Left colon (tissue), 2 donors: ENCODE measurements around the gene OR56A1. TPM values are rescaled to one million over a fixed set of nuclear protein-coding genes. Genes with fewer than 3 reads are reported as not detected.
A peak's percentile ranks its signal among the peaks of the same experiment; 100 is the strongest.

Experiments used
- ATAC-seq: fragments of 200-7000 bp; cut with Tn5 transposase; one replicate; pipeline ENCODE4 v1.9.1; 2020; ENCODE audit warnings: mild to moderate bottlenecking, moderate library complexity
- DNase-seq, 2 donors: peaks; one replicate each; pipeline ENCODE4 v3.0.0-alpha.2; 2020
- intact Hi-C, 2 donors: fragments of 100-400 bp; cut with DNase I in 1 of 2; cut with micrococcal nuclease in 1 of 2; formaldehyde crosslinking; loops; one replicate each; pipeline versions ENCODE4 v1.11.2 to v1.14.0; 2022; cut with DNase I, micrococcal nuclease
- total RNA-seq, 2 donors: library from RNA; stranded (reverse); fragmentation: NEBNext Ultra II Directional; extraction: Animal tissue kit (Norgen Biotek cat#: 25700); gene quantifications; one replicate each; pipeline ENCODE4 v1.2.1, GENCODE V29; 2021
- donor health status: DM: no; HTN: no; CAD: no.
- donor health status: DM: yes; HTN: yes; CAD: no.

OR56A1 gene
- total RNA-seq, 2 donors from 2014 or later = 0.03 TPM; not detected in 1

- no peak for DNase-seq
- intact Hi-C loops = no loop called here
Observed at GRCh38 chr11:5994791-5995190, 35.8 kb downstream of the OR56A1 start.

GRCh38 chr11:5992604-5993251 lies 37.8 kb downstream of the OR56A1 start:
- intact Hi-C loops = no loop called here
- ATAC-seq (peak; percentile 42), DNase-seq (no peak)

More at GRCh38 chr11:5994791-5995190, 35.8 kb downstream of the OR56A1 start:
- no peak for ATAC-seq

- intact Hi-C loops = no loop called here
- no peak for ATAC-seq
- no peak for DNase-seq
Observed at GRCh38 chr11:5992150-5992549, 38.4 kb downstream of the OR56A1 start.

- no peak for DNase-seq
- no peak for ATAC-seq
- intact Hi-C loops = no loop called here
Observed at GRCh38 chr11:5989203-5989602, 41.4 kb downstream of the OR56A1 start.

GRCh38 chr11:5986885-5987284 lies 43.7 kb downstream of the OR56A1 start, which contains the start of gene OR52L1:
Gene OR52L1, minus strand, starts transcription at chr11:5986985. Its CDS starts 55 bp downstream, at chr11:5986930.
- intact Hi-C loops = no loop called here
- ATAC-seq (no peak), DNase-seq (no peak)

- intact Hi-C loops = no loop called here
- DNase-seq = no peak
- no peak for ATAC-seq
Observed at GRCh38 chr11:5983443-5983842, 47.1 kb downstream of the OR56A1 start.

GRCh38 chr11:5973530-5973929 lies 57.0 kb downstream of the OR56A1 start:
- intact Hi-C loops = no loop called here
- ATAC-seq = no peak
- DNase-seq = no peak

Other genes with a start within 250 kb of the OR56A1 start
- gene OR52N5, start 247.4 kb downstream of the OR56A1 start, total RNA-seq = not detected
- not detected for gene OR52N1, start 239.5 kb downstream of the OR56A1 start, total RNA-seq
- gene OR52N2, start 221.8 kb downstream of the OR56A1 start, total RNA-seq = not detected
- gene OR52E6, start 188.9 kb downstream of the OR56A1 start, total RNA-seq = not detected
- not detected for gene OR52E8, start 173.1 kb downstream of the OR56A1 start, total RNA-seq
- gene OR52E4, start 150.1 kb downstream of the OR56A1 start, total RNA-seq = not detected
- not detected for gene OR52E5, start 137.6 kb downstream of the OR56A1 start, total RNA-seq
- gene OR56A3, start 88.5 kb downstream of the OR56A1 start, total RNA-seq = not detected
- not detected for gene OR56A5, start 62.3 kb downstream of the OR56A1 start, total RNA-seq
- not detected for gene OR52L1, start 43.8 kb downstream of the OR56A1 start, total RNA-seq
- under 1 TPM in 1 of 2 donors, not detected in 1; 0.12 TPM for gene OR56A4, start 23.8 kb downstream of the OR56A1 start, total RNA-seq
- gene OR56B4, start 76.9 kb upstream of the OR56A1 start, total RNA-seq = not detected
- not detected for gene OR52B2, start 139.6 kb upstream of the OR56A1 start, total RNA-seq
- gene OR52W1, start 168.5 kb upstream of the OR56A1 start, total RNA-seq = not detected
- not detected for gene C11orf42, start 174.8 kb upstream of the OR56A1 start, total RNA-seq
- gene FHIP1B, start 203.9 kb upstream of the OR56A1 start, total RNA-seq = 100 to 1,000 TPM in 1 of 2 donors, 10 to 100 TPM in 1; 93.2 to 103 TPM
- gene CNGA4, start 208.3 kb upstream of the OR56A1 start, total RNA-seq = under 1 TPM in 1 of 2 donors, not detected in 1; 0.14 TPM
- not detected for gene CCKBR, start 229.1 kb upstream of the OR56A1 start, total RNA-seq